ENCODE results near the gene ZFHX3. TPM values are rescaled to one million over a fixed set of nuclear protein-coding genes. Genes with fewer than 3 reads are reported as not detected.

ZFHX3 gene
- total and polyA plus RNA-seq, 2 donors from 2014 or later = 2.3 to 29.3 TPM

GRCh38 chr16:73006026-73006425, 41.9 kb downstream of the ZFHX3 start:
- TF ChIP-seq CTCF (IDR thresholded peaks at IDR 0.05; ENCODE audit: borderline replicate concordance, extremely low read depth, insufficient read depth) = no peak
- DNase-seq (no peak), FAIRE-seq (no peak)
- H3K4me1 ChIP-seq (ENCODE audit: control insufficient read depth in 2 of 3, insufficient read depth in 2 of 3, low read depth in 1 of 3, low read length in 3 of 3) = peaks cover 0 to 5% (median 0%) of the 10 kb centered on the region in 3 donors
- no peaks in the 10 kb centered on the region for H3K27me3 ChIP-seq (ENCODE audit: control insufficient read depth, insufficient read depth, low read length)
- H3K36me3 ChIP-seq (ENCODE audit: control insufficient read depth in 2 of 3, insufficient read depth in 3 of 3, low read length in 3 of 3) = no peaks in the 10 kb centered on the region
- intact Hi-C loops (cut with DNase I) = no loop called here
- no peaks in the 10 kb centered on the region for H3K9me3 ChIP-seq (ENCODE audit: control insufficient read depth in 2 of 3, insufficient read depth in 1 of 3, low read length in 3 of 3)
- no peak overlapping the region for H3K9ac ChIP-seq (ENCODE audit: low read length in 3 of 3)
- H3K27ac ChIP-seq (ENCODE audit: low read depth in 2 of 2, low read length in 2 of 2) = no peak overlapping the region
- no peak overlapping the region for H3K4me3 ChIP-seq (ENCODE audit: low read length in 3 of 3)

DNA sequence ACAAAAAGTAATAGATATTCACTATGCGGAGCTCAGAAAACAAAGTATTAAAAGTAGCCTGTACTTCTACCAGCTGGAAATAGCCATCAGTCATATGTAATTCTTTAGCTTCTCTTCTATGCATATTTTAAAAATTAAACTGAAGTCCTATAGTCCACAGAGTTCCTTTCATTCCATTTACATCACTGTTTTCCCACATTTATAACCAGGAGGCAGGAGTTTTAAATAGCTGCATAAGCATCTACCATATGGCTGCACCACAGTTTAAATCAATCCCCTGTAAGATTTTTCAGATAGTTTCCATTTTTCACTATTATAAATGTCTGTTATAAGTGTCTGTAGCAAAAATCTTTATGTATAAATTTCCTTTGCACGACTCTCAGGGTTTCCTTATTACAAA, 45.1 kb downstream of the ZFHX3 start:
- no peaks in the 10 kb centered on the region for H3K27me3 ChIP-seq (ENCODE audit: control insufficient read depth, insufficient read depth, low read length)
- no peaks in the 10 kb centered on the region for H3K36me3 ChIP-seq (ENCODE audit: control insufficient read depth in 2 of 3, insufficient read depth in 3 of 3, low read length in 3 of 3)
- no peak for TF ChIP-seq CTCF (IDR thresholded peaks at IDR 0.05; ENCODE audit: borderline replicate concordance, extremely low read depth, insufficient read depth)
- DNase-seq (no peak), FAIRE-seq (no peak)
- no peak overlapping the region for H3K27ac ChIP-seq (ENCODE audit: low read depth in 2 of 2, low read length in 2 of 2)
- intact Hi-C loops (cut with DNase I) = no loop called here
- H3K9ac ChIP-seq (ENCODE audit: low read length in 3 of 3) = no peak overlapping the region
- H3K4me1 ChIP-seq (ENCODE audit: control insufficient read depth in 2 of 3, insufficient read depth in 2 of 3, low read depth in 1 of 3, low read length in 3 of 3) = peaks cover 0 to 8% (median 0%) of the 10 kb centered on the region in 3 donors
- H3K9me3 ChIP-seq (ENCODE audit: control insufficient read depth in 2 of 3, insufficient read depth in 1 of 3, low read length in 3 of 3) = no peaks in the 10 kb centered on the region
- no peak overlapping the region for H3K4me3 ChIP-seq (ENCODE audit: low read length in 3 of 3)

GRCh38 chr16:73000907-73001521, 46.9 kb downstream of the ZFHX3 start:
- Histone ChIP-seq H3K9me3 (ENCODE audit: control insufficient read depth in 2 of 3, insufficient read depth in 1 of 3, low read length in 3 of 3) (no peaks in the 10 kb centered on the region), H3K4me3 (ENCODE audit: low read length in 3 of 3) (no peak overlapping the region), H3K27ac (ENCODE audit: low read depth in 2 of 2, low read length in 2 of 2) (no peak overlapping the region), H3K27me3 (ENCODE audit: control insufficient read depth, insufficient read depth, low read length) (no peaks in the 10 kb centered on the region), H3K4me1 (ENCODE audit: control insufficient read depth in 2 of 3, insufficient read depth in 2 of 3, low read depth in 1 of 3, low read length in 3 of 3) (peaks cover 0 to 8% (median 0%) of the 10 kb centered on the region in 3 donors), H3K36me3 (ENCODE audit: control insufficient read depth in 2 of 3, insufficient read depth in 3 of 3, low read length in 3 of 3) (no peaks in the 10 kb centered on the region), H3K9ac (ENCODE audit: low read length in 3 of 3) (no peak overlapping the region)
- intact Hi-C loops (cut with DNase I) = no loop called here
- no peak for FAIRE-seq
- DNase-seq = no peak
- TF ChIP-seq CTCF (IDR thresholded peaks at IDR 0.05; ENCODE audit: borderline replicate concordance, extremely low read depth, insufficient read depth) = no peak

Measured in kidney (tissue), 14 donors.